IMR-90 (cell line): ENCODE data around the gene MOB3A. TPM values are rescaled to one million over a fixed set of nuclear protein-coding genes. Genes with fewer than 3 reads are reported as not detected.

Source experiments
- ATAC-seq: fragments of 200-7000 bp; cut with Tn5 transposase; 2 replicates; pipeline ENCODE4 v1.9.1; 2020; ENCODE audit warnings: low read depth, mild to moderate bottlenecking, moderate library complexity
- BruUV-seq: library from RNA; stranded (reverse); fragments of 400-500 nt; replicated peaks from 2 replicates; lab custom pipeline; 2021; lab: Mats Ljungman, UMichigan
- CTCF ChIA-PET: fragments of 300-600 bp; formaldehyde crosslinking; extraction: SDS; loops from one replicate; lab custom pipeline; 2021; ENCODE audit warnings: antibody characterized with exemption; lab: Yijun Ruan, JAX
- POLR2A ChIA-PET: fragments of 300-600 bp; sonication (Branson Sonifier 250); formaldehyde crosslinking; loops from one replicate; lab custom pipeline; 2022; ENCODE audit warnings: antibody characterized with exemption; ENCODE audit not compliant: unreplicated experiment; lab: Charles Lee
- DNase-seq: peaks from one replicate; pipeline ENCODE4 v3.0.0; 2013
- H2AFZ ChIP-seq: replicated peaks from 2 replicates; pipeline ENCODE3; 2013; ENCODE audit warnings: low read length, mild to moderate bottlenecking; ENCODE audit not compliant: poor library complexity
- H2AK5ac ChIP-seq: 2 replicates; pipeline ENCODE4 v1.6.1; 2013; ENCODE audit warnings: low read depth, low read length, inconsistent platforms
- H2AK9ac ChIP-seq: replicated peaks from 2 replicates; pipeline ENCODE3; 2013; ENCODE audit warnings: mild to moderate bottlenecking, low read depth, low read length, moderate library complexity; ENCODE audit not compliant: poor library complexity
- H2BK120ac ChIP-seq: 2 replicates; pipeline ENCODE4 v1.6.1; 2013; ENCODE audit warnings: low read depth, low read length, inconsistent platforms
- H2BK15ac ChIP-seq: 3 replicates; pipeline ENCODE4 v1.6.1; 2013; ENCODE audit warnings: low read depth, low read length, inconsistent platforms
- H2BK20ac ChIP-seq: 2 replicates; pipeline ENCODE4 v1.6.1; 2013; ENCODE audit warnings: low read depth, mild to moderate bottlenecking, inconsistent platforms, low read length, moderate library complexity
- H2BK5ac ChIP-seq: 2 replicates; pipeline ENCODE4 v1.6.1; 2013; ENCODE audit warnings: mild to moderate bottlenecking, low read depth, low read length, inconsistent platforms; ENCODE audit not compliant: poor library complexity, severe bottlenecking
- H3K14ac ChIP-seq: replicated peaks from 2 replicates; pipeline ENCODE4 v1.6.1; 2013; ENCODE audit warnings: low read depth, low read length, inconsistent platforms
- H3K18ac ChIP-seq: 2 replicates; pipeline ENCODE4 v1.6.1; 2013; ENCODE audit warnings: low read depth, low read length, control low read depth
- H3K23ac ChIP-seq: 2 replicates; pipeline ENCODE4 v1.6.1; 2013; ENCODE audit warnings: low read depth, low read length, inconsistent platforms
- H3K27ac ChIP-seq: 2 replicates; pipeline ENCODE4 v1.5.1; 2013; ENCODE audit warnings: mild to moderate bottlenecking, control low read depth, low read length; ENCODE audit not compliant: insufficient read depth
- H3K27me3 ChIP-seq: 2 replicates; pipeline ENCODE4 v1.6.1; 2013; ENCODE audit warnings: low read length; ENCODE audit not compliant: control insufficient read depth, insufficient read depth
- H3K36me3 ChIP-seq: 2 replicates; pipeline ENCODE4 v1.6.1; 2013; ENCODE audit warnings: low read length, mixed read lengths; ENCODE audit not compliant: control insufficient read depth, insufficient read depth
- H3K4ac ChIP-seq: 2 replicates; pipeline ENCODE4 v1.6.1; 2013; ENCODE audit warnings: low read depth, low read length, inconsistent platforms
- H3K4me1 ChIP-seq: 2 replicates; pipeline ENCODE4 v1.6.1; 2013; ENCODE audit warnings: low read length, mixed read lengths; ENCODE audit not compliant: control insufficient read depth, insufficient read depth
- H3K4me2 ChIP-seq: 2 replicates; pipeline ENCODE4 v1.6.1; 2013; ENCODE audit warnings: low read depth, mild to moderate bottlenecking, control low read depth, low read length, moderate library complexity
- H3K4me3 ChIP-seq: 2 replicates; pipeline ENCODE4 v1.5.1; 2013; ENCODE audit warnings: low read depth, mild to moderate bottlenecking, control low read depth, low read length, moderate library complexity; ENCODE audit not compliant: insufficient read depth
- H3K56ac ChIP-seq: 2 replicates; pipeline ENCODE4 v1.6.1; 2013; ENCODE audit warnings: low read length, inconsistent platforms; ENCODE audit not compliant: insufficient read depth; ENCODE audit errors: extremely low read depth
- H3K79me1 ChIP-seq, 2 experiments: 2 replicates each; pipeline ENCODE4 v1.6.1; 2013; ENCODE audit warnings: low read length in 2 of 2, inconsistent platforms in 1 of 2, low read depth in 1 of 2
- H3K9ac ChIP-seq: 2 replicates; pipeline ENCODE4 v1.6.1; 2013; ENCODE audit warnings: low read depth, low read length, control low read depth
- H3K9me1 ChIP-seq: 2 replicates; pipeline ENCODE4 v1.6.1; 2013; ENCODE audit warnings: low read length, inconsistent platforms; ENCODE audit not compliant: insufficient read depth
- H3K9me3 ChIP-seq: 2 replicates; pipeline ENCODE4 v1.6.1; 2013; ENCODE audit warnings: low read length; ENCODE audit not compliant: control insufficient read depth, insufficient read depth
- H4K20me1 ChIP-seq: 2 replicates; pipeline ENCODE4 v1.6.1; 2013; ENCODE audit warnings: low read length, inconsistent platforms; ENCODE audit not compliant: insufficient read depth
- H4K5ac ChIP-seq: 2 replicates; pipeline ENCODE4 v1.6.1; 2013; ENCODE audit warnings: mild to moderate bottlenecking, low read depth, low read length, control low read depth
- H4K8ac ChIP-seq, 2 experiments: 2 replicates each; pipeline ENCODE4 v1.6.1; 2013; ENCODE audit warnings: low read depth in 2 of 2, low read length in 2 of 2, control low read depth in 1 of 2, inconsistent platforms in 1 of 2
- H4K91ac ChIP-seq: 2 replicates; pipeline ENCODE4 v1.6.1; 2013; ENCODE audit warnings: low read depth, low read length, inconsistent platforms; ENCODE audit not compliant: insufficient read depth
- CEBPB ChIP-seq: IDR thresholded peaks from 2 replicates; pipeline ENCODE4 v1.6.1; 2012; ENCODE audit warnings: low read depth, low read length, improper control_type of control experiment
- CHD1 ChIP-seq: IDR thresholded peaks from 2 replicates; pipeline ENCODE4 v1.6.1; 2012; ENCODE audit warnings: low read depth, low read length, improper control_type of control experiment
- CTCF ChIP-seq: conservative IDR thresholded peaks from 2 replicates; pipeline ENCODE4 v1.5.1; 2012; ENCODE audit warnings: mild to moderate bottlenecking, low read depth, low read length, improper control_type of control experiment
- ELK1 ChIP-seq: fragments of 150-350 bp; IDR thresholded peaks from 2 replicates; pipeline ENCODE4 v1.6.1; 2016; ENCODE audit warnings: low read depth, mild to moderate bottlenecking, low read length, moderate library complexity, borderline replicate concordance
- FOS ChIP-seq: fragments of 150-350 bp; IDR thresholded peaks from 2 replicates; pipeline ENCODE4 v1.6.1; 2016; ENCODE audit warnings: low read depth, low read length
- MAFK ChIP-seq: IDR thresholded peaks from 2 replicates; pipeline ENCODE4 v1.6.1; 2012; ENCODE audit warnings: low read depth, low read length, improper control_type of control experiment
- MAZ ChIP-seq: IDR thresholded peaks from 2 replicates; pipeline ENCODE4 v1.6.1; 2012; ENCODE audit warnings: low read depth, mild to moderate bottlenecking, low read length, improper control_type of control experiment, moderate library complexity, borderline replicate concordance
- MXI1 ChIP-seq: IDR thresholded peaks from 2 replicates; pipeline ENCODE4 v1.6.1; 2012; ENCODE audit warnings: low read depth, mild to moderate bottlenecking, low read length, moderate library complexity, borderline replicate concordance
- NFE2L2 ChIP-seq: fragments of 150-350 bp; IDR thresholded peaks from 2 replicates; pipeline ENCODE4 v1.6.1; 2016; ENCODE audit warnings: low read depth, mild to moderate bottlenecking, low read length
- POLR2A ChIP-seq: IDR thresholded peaks from 2 replicates; pipeline ENCODE4 v1.6.1; 2012; ENCODE audit warnings: mild to moderate bottlenecking, low read depth, low read length
- RAD21 ChIP-seq: IDR thresholded peaks from 2 replicates; pipeline ENCODE4 v1.6.1; 2012; ENCODE audit warnings: low read length, improper control_type of control experiment
- RCOR1 ChIP-seq: IDR thresholded peaks from 2 replicates; pipeline ENCODE4 v1.6.1; 2012; ENCODE audit warnings: mild to moderate bottlenecking, low read length, improper control_type of control experiment; ENCODE audit not compliant: insufficient replicate concordance
- RFX5 ChIP-seq: IDR thresholded peaks from 2 replicates; pipeline ENCODE4 v1.8.0; 2012; ENCODE audit warnings: low read depth, mild to moderate bottlenecking, low read length, moderate library complexity
- SMC3 ChIP-seq: fragments of 150-350 bp; IDR thresholded peaks from 2 replicates; pipeline ENCODE4 v1.6.1; 2016; ENCODE audit warnings: low read depth, mild to moderate bottlenecking, antibody characterized with exemption, low read length, moderate library complexity
- USF2 ChIP-seq: fragments of 150-350 bp; IDR thresholded peaks from 2 replicates; pipeline ENCODE4 v1.6.1; 2017; ENCODE audit warnings: mild to moderate bottlenecking, antibody characterized with exemption, low read length, low read depth
- WGBS, 2 experiments: methylation state at CpG; one replicate each; pipeline versions ENCODE4 v1.1.5 to v1.1.7; 2013; ENCODE audit warnings: missing lambda C conversion rate in 2 of 2; ENCODE audit not compliant: insufficient read length in 1 of 2; ENCODE audit errors: extremely low coverage in 2 of 2; 5-methylcytosine and 5-hydroxymethylcytosine counted together
- dilution Hi-C: fragments of 300-500 bp; cut with HindIII; formaldehyde crosslinking; loops from one replicate; pipeline ENCODE4 v1.14.3; 2018; ENCODE audit warnings: low sequenced_read_pairs; ENCODE audit not compliant: unreplicated experiment
- in situ Hi-C: fragments of 300-500 bp; cut with MboI; formaldehyde crosslinking; loops from 3 replicates; pipeline ENCODE4 v1.14.3; 2019; ENCODE audit warnings: low sequenced_read_pairs, inconsistent platforms, mixed read lengths
- intact Hi-C: fragments of 100-400 bp; cut with micrococcal nuclease; formaldehyde crosslinking; loops from 2 replicates; pipeline ENCODE4 v1.10.0; 2022
- polyA plus RNA-seq, 3 experiments: library from polyadenylated mRNA; depleted of rRNA; stranded (reverse); fragments of >200 nt; gene quantifications; 2 replicates each; pipeline ENCODE4 v1.2.3, GENCODE V29; 2012; ENCODE audit warnings: low replicate concordance in 1 of 3
- total RNA-seq: library from RNA; depleted of rRNA; stranded (reverse); fragments of >200 nt; gene quantifications from 2 replicates; pipeline ENCODE4 v1.2.3, GENCODE V29; 2012

MOB3A gene
- total and polyA plus RNA-seq, 2 of the 4 experiments (the other 2 are of a cell fraction): 9.3 to 26.5 TPM

- CTCF ChIA-PET: no interaction called here
- 89% methylated on average over 3 of the region's 11 CpGs; no CpG with 5 or more reads in 1 of the 2 experiments for WGBS, 2 experiments
- no TSS peak for BruUV-seq
- TF ChIP-seq MAFK (no peak), SMC3 (no peak), MXI1 (no peak), USF2 (no peak), MAZ (no peak), ELK1 (no peak), RFX5 (no peak), FOS (no peak), POLR2A (no peak), CEBPB (no peak), NFE2L2 (no peak), RAD21 (no peak), CHD1 (no peak), RCOR1 (no peak), CTCF (no peak)
Observed at GRCh38 chr19:2043961-2044708, 52.0 kb downstream of the MOB3A start.

More at GRCh38 chr19:2043961-2044708, 52.0 kb downstream of the MOB3A start:
- H3K4me3 ChIP-seq: no peak overlapping the region
- POLR2A ChIA-PET: no interaction called here
- ATAC-seq: no peak
- no peak overlapping the region; the same call in 1 of the 2 replicates for H2AK5ac ChIP-seq
- H3K4me2 ChIP-seq: no peak overlapping the region
- H3K18ac ChIP-seq: no peak overlapping the region
- dilution Hi-C loops (no loop called here), in situ Hi-C loops (no loop called here), intact Hi-C loops (no loop called here)
- no peak overlapping the region for H4K5ac ChIP-seq
- no peak overlapping the region for H3K23ac ChIP-seq
- no peaks in the 10 kb centered on the region for H3K27me3 ChIP-seq
- H3K27ac ChIP-seq: no peak overlapping the region
- H4K20me1 ChIP-seq: peaks cover 48% of the 10 kb centered on the region
- no peaks in the 10 kb centered on the region for H3K9me3 ChIP-seq
- H3K9me1 ChIP-seq: 0 out of 2 replicates have a peak, but pooled peaks cover 4% of the 10 kb centered on the region
- no peak overlapping the region for H2BK120ac ChIP-seq
- peak overlapping the region; percentile 32 for H2AFZ ChIP-seq
- H4K91ac ChIP-seq: no peak overlapping the region
- H3K4ac ChIP-seq: no peak overlapping the region
- peaks cover 52% of the 10 kb centered on the region for H3K36me3 ChIP-seq
- peaks cover 5 to 58% of the 10 kb centered on the region in 2 experiments; a peak in 3 of 4 replicates for H3K79me1 ChIP-seq
- H2BK15ac ChIP-seq: no peak overlapping the region
- peaks cover 27% of the 10 kb centered on the region for H3K4me1 ChIP-seq
- no peak overlapping the region for H3K14ac ChIP-seq
- H2BK20ac ChIP-seq: no peak overlapping the region
- H3K56ac ChIP-seq: no peak overlapping the region
- H3K9ac ChIP-seq: no peak overlapping the region
- peak overlapping the region; percentile 37 for H2AK9ac ChIP-seq
- DNase-seq: no peak
- H4K8ac ChIP-seq: no peak overlapping the region
- H2BK5ac ChIP-seq: no peak overlapping the region
